Psoas muscle (tissue), 8 donors: ENCODE data around the gene FBXL5. TPM values are rescaled to one million over a fixed set of nuclear protein-coding genes. Genes with fewer than 3 reads are reported as not detected.

Experiments
- ATAC-seq, 4 donors: fragments of 200-7000 bp; cut with Tn5 transposase; one replicate each; pipeline ENCODE4 v1.9.1; 2020; ENCODE audit warnings: moderate library complexity in 3 of 4, mild to moderate bottlenecking in 2 of 4
- DNase-seq, 2 donors: peaks; one replicate each; pipeline ENCODE4 v3.0.0-alpha.2; 2020
- H3K27ac ChIP-seq: fragments of 200-600 bp; one replicate; pipeline ENCODE4 v1.8.0; 2022
- H3K27me3 ChIP-seq, 3 donors: fragments of 200-600 bp in 1 of 3; one replicate each; pipeline versions ENCODE4 v1.6.1 to v1.8.0; 2013 to 2022; ENCODE audit warnings: low read length in 2 of 3, mild to moderate bottlenecking in 2 of 3, moderate library complexity in 1 of 3; ENCODE audit not compliant: insufficient read depth in 3 of 3
- H3K36me3 ChIP-seq, 2 donors: fragments of 200-600 bp in 1 of 2; one replicate each; pipeline versions ENCODE4 v1.6.1 to v1.8.0; 2013 to 2022; ENCODE audit warnings: low read depth in 1 of 2, mild to moderate bottlenecking in 1 of 2, moderate library complexity in 1 of 2; ENCODE audit not compliant: insufficient read depth in 1 of 2
- H3K4me1 ChIP-seq: fragments of 200-600 bp; one replicate; pipeline ENCODE4 v1.8.0; 2022
- H3K4me3 ChIP-seq: fragments of 200-600 bp; one replicate; pipeline ENCODE4 v1.8.0; 2022; ENCODE audit warnings: mild to moderate bottlenecking
- H3K9me3 ChIP-seq: fragments of 200-600 bp; one replicate; pipeline ENCODE4 v1.8.0; 2022
- CTCF ChIP-seq: fragments of 200-600 bp; IDR thresholded peaks from one replicate; pipeline ENCODE4 v1.8.0; 2022; ENCODE audit warnings: antibody characterized with exemption
- WGBS, 3 donors: extraction: QIAGEN DNeasy Blood & Tissue Kit; methylation state at CpG; one replicate each; pipeline versions ENCODE4 v1.1.6 to v1.1.7; 2013; 5-methylcytosine and 5-hydroxymethylcytosine counted together
- intact Hi-C, 2 donors: fragments of 100-400 bp; cut with DNase I; formaldehyde crosslinking; loops; one replicate each; pipeline versions ENCODE4 v1.11.0 to v1.14.2; 2022
- polyA plus RNA-seq, 3 donors: library from polyadenylated mRNA; stranded (reverse); fragments of 200-250 nt; gene quantifications; one replicate each; pipeline ENCODE4 v1.2.3, GENCODE V29; 2013
- total RNA-seq, 4 donors: library from RNA; stranded (reverse); fragmentation: NEBNext Ultra II Directional in 2 of 4; extraction: Animal tissue kit (Norgen Biotek cat#: 25700) in 2 of 4; gene quantifications; one replicate each; pipeline versions ENCODE4 v1.2.1 to v1.2.4, GENCODE V29; 2021 to 2023
- donor health status: healthy with polysubstance abuse.
- donor health status: DM: no; HTN: no; CAD: no; lungs with moderate emphysema.
- donor health status: Bipolar disorder and iron deficiency.
- donor health status: healthy.
- donor health status: DM: yes; HTN: yes; CAD: no.
- donor health status: DM: no; HTN: no; CAD: no.
- donor health status: DM: no; HTN: no; CAD: no.
- donor health status: DM: yes; HTN: yes; CAD: no.

The FBXL5 gene
- total and polyA plus RNA-seq, 7 donors, result 46.1 to 91.2 (median 56.8) TPM

GRCh38 chr4:15587649-15588048, 67.5 kb downstream of the FBXL5 start:
- no peak for TF ChIP-seq CTCF
- intact Hi-C loops, result no loop called here
- Histone ChIP-seq H3K27ac (no peak overlapping the region), H3K4me3 (no peak overlapping the region), H3K9me3 (no peaks in the 10 kb centered on the region), H3K27me3 (no peaks in the 10 kb centered on the region), H3K4me1 (peaks cover 34% of the 10 kb centered on the region), H3K36me3 (no peaks in the 10 kb centered on the region)
- 41 to 54% (median 53%) methylated on average over 3 of the region's 3 CpGs for WGBS, 3 donors
- DNase-seq (no peak), ATAC-seq (peak; percentile 44 to 94 (median 91))

- Histone ChIP-seq H3K27ac (no peak overlapping the region), H3K27me3 (no peaks in the 10 kb centered on the region), H3K4me1 (peaks cover 25% of the 10 kb centered on the region), H3K4me3 (no peak overlapping the region), H3K36me3 (no peaks in the 10 kb centered on the region), H3K9me3 (no peaks in the 10 kb centered on the region)
- ATAC-seq, result peak in 3 of 4 donors; percentile 64 to 77 (median 73)
- no peak for DNase-seq
- intact Hi-C loops, result no loop called here
- TF ChIP-seq CTCF, result no peak
- 38 to 88% (median 42%) methylated on average over 1 of the region's 1 CpG for WGBS, 3 donors
Observed at GRCh38 chr4:15586066-15586465, 69.1 kb downstream of the FBXL5 start.

- no peaks in the 10 kb centered on the region for H3K36me3 ChIP-seq
- no peak for TF ChIP-seq CTCF
- no peak for DNase-seq
- no peak overlapping the region for H3K4me3 ChIP-seq
- H3K4me1 ChIP-seq, result peaks cover 25% of the 10 kb centered on the region
- H3K9me3 ChIP-seq, result no peaks in the 10 kb centered on the region
- no peak overlapping the region for H3K27ac ChIP-seq
- 93 to 95% (median 94%) methylated on average over 2 of the region's 2 CpGs for WGBS, 3 donors
- no peaks in the 10 kb centered on the region for H3K27me3 ChIP-seq
- peak in 2 of 4 donors; percentile 49 to 64 for ATAC-seq
- intact Hi-C loops, result no loop called here
Observed at GRCh38 chr4:15585331-15585730, 69.8 kb downstream of the FBXL5 start.

- DNase-seq (no peak), ATAC-seq (no peak)
- TF ChIP-seq CTCF, result no peak
- intact Hi-C loops, result no loop called here
- WGBS, 3 donors, result 95 to 100% (median 98%) methylated on average over 1 of the region's 1 CpG
- no peak overlapping the region for H3K27ac ChIP-seq
- H3K27me3 ChIP-seq, result no peaks in the 10 kb centered on the region
- no peak overlapping the region for H3K4me3 ChIP-seq
- no peaks in the 10 kb centered on the region for H3K36me3 ChIP-seq
- H3K9me3 ChIP-seq, result no peaks in the 10 kb centered on the region
- H3K4me1 ChIP-seq, result peaks cover 25% of the 10 kb centered on the region
Observed at GRCh38 chr4:15584785-15585184, 70.4 kb downstream of the FBXL5 start.

- ATAC-seq (no peak), DNase-seq (no peak)
- Histone ChIP-seq H3K9me3 (no peaks in the 10 kb centered on the region), H3K27ac (no peak overlapping the region), H3K4me1 (no peaks in the 10 kb centered on the region), H3K36me3 (no peaks in the 10 kb centered on the region), H3K27me3 (no peaks in the 10 kb centered on the region), H3K4me3 (no peak overlapping the region)
- TF ChIP-seq CTCF, result no peak
- intact Hi-C loops, result no loop called here
Observed at GRCh38 chr4:15577508-15577907, 77.6 kb downstream of the FBXL5 start.
